Psoas muscle (tissue), 8 donors: ENCODE measurements around the gene HMCN2. TPM values are rescaled to one million over a fixed set of nuclear protein-coding genes. Genes with fewer than 3 reads are reported as not detected.

Experiments
- ATAC-seq, 4 donors: fragments of 200-7000 bp; cut with Tn5 transposase; one replicate each; pipeline ENCODE4 v1.9.1; 2020; ENCODE audit warnings: moderate library complexity in 3 of 4, mild to moderate bottlenecking in 2 of 4
- DNase-seq, 2 donors: peaks; one replicate each; pipeline ENCODE4 v3.0.0-alpha.2; 2020
- H3K27ac ChIP-seq: fragments of 200-600 bp; one replicate; pipeline ENCODE4 v1.8.0; 2022
- H3K27me3 ChIP-seq, 3 donors: fragments of 200-600 bp in 1 of 3; one replicate each; pipeline versions ENCODE4 v1.6.1 to v1.8.0; 2013 to 2022; ENCODE audit warnings: low read length in 2 of 3, mild to moderate bottlenecking in 2 of 3, moderate library complexity in 1 of 3; ENCODE audit not compliant: insufficient read depth in 3 of 3
- H3K36me3 ChIP-seq, 2 donors: fragments of 200-600 bp in 1 of 2; one replicate each; pipeline versions ENCODE4 v1.6.1 to v1.8.0; 2013 to 2022; ENCODE audit warnings: low read depth in 1 of 2, mild to moderate bottlenecking in 1 of 2, moderate library complexity in 1 of 2; ENCODE audit not compliant: insufficient read depth in 1 of 2
- H3K4me1 ChIP-seq: fragments of 200-600 bp; one replicate; pipeline ENCODE4 v1.8.0; 2022
- H3K4me3 ChIP-seq: fragments of 200-600 bp; one replicate; pipeline ENCODE4 v1.8.0; 2022; ENCODE audit warnings: mild to moderate bottlenecking
- H3K9me3 ChIP-seq: fragments of 200-600 bp; one replicate; pipeline ENCODE4 v1.8.0; 2022
- WGBS, 3 donors: extraction: QIAGEN DNeasy Blood & Tissue Kit; methylation state at CpG; one replicate each; pipeline versions ENCODE4 v1.1.6 to v1.1.7; 2013; 5-methylcytosine and 5-hydroxymethylcytosine counted together
- intact Hi-C, 2 donors: fragments of 100-400 bp; cut with DNase I; formaldehyde crosslinking; loops; one replicate each; pipeline versions ENCODE4 v1.11.0 to v1.14.2; 2022
- polyA plus RNA-seq, 3 donors: library from polyadenylated mRNA; stranded (reverse); fragments of 200-250 nt; gene quantifications; one replicate each; pipeline ENCODE4 v1.2.3, GENCODE V29; 2013
- total RNA-seq, 4 donors: library from RNA; stranded (reverse); fragmentation: NEBNext Ultra II Directional in 2 of 4; extraction: Animal tissue kit (Norgen Biotek cat#: 25700) in 2 of 4; gene quantifications; one replicate each; pipeline versions ENCODE4 v1.2.1 to v1.2.4, GENCODE V29; 2021 to 2023
- TF ChIP-seq, protein P1 (sequence below): fragments of 200-600 bp; IDR thresholded peaks from one replicate; pipeline ENCODE4 v1.8.0; 2022; ENCODE audit warnings: antibody characterized with exemption
- donor health status: healthy with polysubstance abuse.
- donor health status: DM: no; HTN: no; CAD: no; lungs with moderate emphysema.
- donor health status: Bipolar disorder and iron deficiency.
- donor health status: healthy.
- donor health status: DM: yes; HTN: yes; CAD: no.
- donor health status: DM: no; HTN: no; CAD: no.
- donor health status: DM: no; HTN: no; CAD: no.
- donor health status: DM: yes; HTN: yes; CAD: no.

HMCN2 gene
- total and polyA plus RNA-seq, 7 donors, result 3.6 to 13.2 (median 6.7) TPM

DNA sequence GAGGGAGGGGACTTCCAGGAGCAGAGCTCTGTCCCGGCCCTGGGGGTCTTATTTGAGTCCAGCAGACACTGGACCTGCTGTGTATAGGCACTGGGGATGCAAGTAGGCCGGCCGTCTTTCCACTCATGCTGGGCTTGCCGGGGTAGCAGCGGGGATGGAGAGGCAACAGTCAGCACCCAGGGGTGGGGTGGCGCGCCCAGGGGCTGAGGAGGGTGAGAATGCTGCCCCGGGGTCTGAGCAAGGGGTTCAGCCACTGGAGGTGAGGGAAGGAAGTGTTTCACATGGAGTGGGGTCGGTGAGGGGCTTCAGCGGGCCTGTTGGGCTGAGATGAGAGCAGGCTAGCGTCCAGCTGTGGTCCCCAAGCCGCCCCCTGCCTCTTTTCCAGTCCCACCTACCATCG lies 88.8 kb downstream of the HMCN2 start:
- ATAC-seq, result no peak
- 86 to 87% (median 86%) methylated on average over 12 to 13 of the region's 13 CpGs for WGBS, 3 donors
- no peak for DNase-seq
- H3K4me1 ChIP-seq, result no peaks in the 10 kb centered on the region
- TF ChIP-seq, protein P1, sequence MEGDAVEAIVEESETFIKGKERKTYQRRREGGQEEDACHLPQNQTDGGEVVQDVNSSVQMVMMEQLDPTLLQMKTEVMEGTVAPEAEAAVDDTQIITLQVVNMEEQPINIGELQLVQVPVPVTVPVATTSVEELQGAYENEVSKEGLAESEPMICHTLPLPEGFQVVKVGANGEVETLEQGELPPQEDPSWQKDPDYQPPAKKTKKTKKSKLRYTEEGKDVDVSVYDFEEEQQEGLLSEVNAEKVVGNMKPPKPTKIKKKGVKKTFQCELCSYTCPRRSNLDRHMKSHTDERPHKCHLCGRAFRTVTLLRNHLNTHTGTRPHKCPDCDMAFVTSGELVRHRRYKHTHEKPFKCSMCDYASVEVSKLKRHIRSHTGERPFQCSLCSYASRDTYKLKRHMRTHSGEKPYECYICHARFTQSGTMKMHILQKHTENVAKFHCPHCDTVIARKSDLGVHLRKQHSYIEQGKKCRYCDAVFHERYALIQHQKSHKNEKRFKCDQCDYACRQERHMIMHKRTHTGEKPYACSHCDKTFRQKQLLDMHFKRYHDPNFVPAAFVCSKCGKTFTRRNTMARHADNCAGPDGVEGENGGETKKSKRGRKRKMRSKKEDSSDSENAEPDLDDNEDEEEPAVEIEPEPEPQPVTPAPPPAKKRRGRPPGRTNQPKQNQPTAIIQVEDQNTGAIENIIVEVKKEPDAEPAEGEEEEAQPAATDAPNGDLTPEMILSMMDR, result no peak
- intact Hi-C loops, result no loop called here
- H3K9me3 ChIP-seq, result no peaks in the 10 kb centered on the region
- H3K27ac ChIP-seq, result no peak overlapping the region
- H3K36me3 ChIP-seq, result no peaks in the 10 kb centered on the region
- H3K4me3 ChIP-seq, result no peak overlapping the region
- H3K27me3 ChIP-seq, result peaks cover 0 to 3% (median 0%) of the 10 kb centered on the region in 3 donors

DNA sequence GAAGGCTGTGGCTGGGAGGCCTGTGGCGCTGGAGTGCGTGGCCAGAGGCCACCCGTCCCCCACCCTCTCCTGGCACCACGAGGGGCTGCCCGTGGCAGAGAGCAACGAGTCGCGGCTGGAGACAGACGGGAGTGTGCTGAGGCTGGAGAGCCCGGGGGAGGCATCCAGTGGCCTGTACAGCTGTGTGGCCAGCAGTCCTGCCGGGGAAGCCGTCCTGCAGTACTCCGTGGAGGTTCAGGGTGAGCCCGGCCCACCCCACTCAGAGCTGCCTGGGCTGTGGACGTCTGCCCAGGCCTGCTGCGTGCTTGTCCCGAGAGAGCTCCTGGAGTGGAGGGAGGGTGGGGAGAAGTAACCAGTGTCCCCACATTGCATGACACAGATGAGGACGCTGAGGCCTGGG lies 89.2 kb downstream of the HMCN2 start:
- no peaks in the 10 kb centered on the region for H3K36me3 ChIP-seq
- DNase-seq (peak in 1 of 2 donors; percentile 83), ATAC-seq (peak in 3 of 4 donors; percentile 18 to 66 (median 34))
- peaks cover 0 to 3% (median 0%) of the 10 kb centered on the region in 3 donors for H3K27me3 ChIP-seq
- no peaks in the 10 kb centered on the region for H3K4me1 ChIP-seq
- TF ChIP-seq, protein P1, result no peak
- intact Hi-C loops, result no loop called here
- WGBS, 3 donors, result 49 to 75% (median 51%) methylated on average over 18 of the region's 18 CpGs
- H3K9me3 ChIP-seq, result no peaks in the 10 kb centered on the region
- H3K27ac ChIP-seq, result no peak overlapping the region
- H3K4me3 ChIP-seq, result no peak overlapping the region

DNA sequence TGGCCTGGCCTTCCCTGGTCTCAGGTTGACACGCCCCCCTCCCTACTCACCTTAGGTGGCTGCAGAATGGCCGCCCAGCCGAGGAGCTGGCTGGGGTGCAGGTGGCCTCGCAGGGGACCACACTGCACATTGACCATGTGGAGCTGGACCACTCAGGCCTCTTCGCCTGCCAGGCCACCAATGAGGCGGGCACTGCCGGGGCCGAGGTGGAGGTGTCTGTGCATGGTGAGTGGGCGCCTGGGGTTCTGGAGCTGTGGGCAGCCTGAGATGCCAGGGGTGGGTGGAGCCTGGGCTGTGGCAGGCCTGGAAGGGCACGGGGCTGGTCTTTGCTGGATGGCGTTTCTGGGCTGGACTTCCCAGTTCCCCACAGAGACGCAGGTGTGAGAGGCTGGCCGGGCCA lies 90.5 kb downstream of the HMCN2 start:
- 83 to 92% (median 86%) methylated on average over 11 to 13 of the region's 13 CpGs for WGBS, 3 donors
- intact Hi-C loops, result no loop called here
- Histone ChIP-seq H3K36me3 (no peaks in the 10 kb centered on the region), H3K9me3 (no peaks in the 10 kb centered on the region), H3K4me1 (no peaks in the 10 kb centered on the region), H3K27ac (no peak overlapping the region), H3K4me3 (no peak overlapping the region), H3K27me3 (no peaks in the 10 kb centered on the region)
- TF ChIP-seq, protein P1, result no peak
- ATAC-seq (no peak), DNase-seq (no peak)

DNA sequence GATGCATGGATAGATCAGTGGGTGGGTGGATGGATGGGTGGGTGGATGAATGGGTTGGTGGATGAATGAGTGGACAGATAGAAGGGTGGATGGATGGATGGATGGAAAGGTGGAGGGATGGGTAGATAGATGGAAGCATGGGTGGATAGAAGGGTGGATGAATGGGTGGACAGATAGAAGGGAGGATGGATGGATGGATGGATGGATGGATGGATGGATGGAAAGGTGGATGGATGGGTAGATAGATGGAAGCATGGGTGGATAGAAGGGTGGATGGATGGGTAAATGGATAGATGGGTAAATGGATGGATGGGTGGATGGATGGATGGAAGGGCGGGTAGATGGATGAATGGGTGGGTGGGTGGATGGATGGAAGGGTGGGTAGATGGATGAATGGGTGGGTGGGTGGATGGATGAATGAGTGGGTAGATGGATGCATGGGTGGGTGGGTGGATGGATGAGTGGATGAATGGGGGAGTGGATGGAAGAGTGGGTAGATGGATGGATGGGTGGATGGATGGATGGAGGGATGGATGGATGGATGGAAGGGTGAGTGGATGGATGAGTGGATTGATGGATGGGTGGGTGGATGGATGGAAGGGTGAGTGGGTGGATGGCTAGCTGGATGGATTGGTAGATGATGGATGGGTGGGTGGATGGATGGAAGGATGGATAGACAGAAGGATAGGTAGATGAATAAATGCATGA lies 91.5 kb downstream of the HMCN2 start:
- H3K36me3 ChIP-seq, result no peaks in the 10 kb centered on the region
- H3K4me1 ChIP-seq, result no peaks in the 10 kb centered on the region
- TF ChIP-seq, protein P1, result no peak
- intact Hi-C loops, result no loop called here
- no peak overlapping the region for H3K27ac ChIP-seq
- peaks cover 0 to 6% (median 0%) of the 10 kb centered on the region in 3 donors for H3K27me3 ChIP-seq
- WGBS, 3 donors, result 90 to 94% (median 93%) methylated on average over 1 of the region's 1 CpG
- no peaks in the 10 kb centered on the region for H3K9me3 ChIP-seq
- DNase-seq (no peak), ATAC-seq (no peak)
- no peak overlapping the region for H3K4me3 ChIP-seq

DNA sequence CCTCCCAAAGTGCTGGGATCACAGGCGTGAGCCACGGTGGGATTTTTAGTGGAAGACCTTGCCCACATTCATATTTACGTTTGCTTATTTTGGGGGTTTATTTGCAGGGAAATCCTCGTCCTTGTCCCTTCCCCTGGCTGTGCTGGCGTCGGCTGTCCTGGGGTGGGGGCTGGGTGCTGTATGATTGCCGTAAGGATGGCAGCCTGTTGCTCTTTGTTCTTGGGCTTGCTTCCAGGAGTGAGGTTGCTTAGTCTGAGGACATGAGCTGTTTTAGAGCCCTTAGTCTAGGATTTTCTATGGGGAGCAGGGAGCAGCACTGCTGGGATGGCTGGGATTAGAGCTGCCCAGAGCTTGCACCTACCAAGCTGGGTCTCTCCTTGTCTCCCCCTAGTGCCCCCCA lies 93.4 kb downstream of the HMCN2 start:
- H3K27me3 ChIP-seq, result peaks cover 0 to 7% (median 0%) of the 10 kb centered on the region in 3 donors
- TF ChIP-seq, protein P1, result no peak
- WGBS, 3 donors, result 79 to 85% (median 83%) methylated on average over 7 of the region's 7 CpGs
- H3K27ac ChIP-seq, result no peak overlapping the region
- H3K36me3 ChIP-seq, result no peaks in the 10 kb centered on the region
- H3K4me1 ChIP-seq, result no peaks in the 10 kb centered on the region
- DNase-seq (no peak), ATAC-seq (no peak)
- H3K4me3 ChIP-seq, result no peak overlapping the region
- intact Hi-C loops, result no loop called here
- H3K9me3 ChIP-seq, result no peaks in the 10 kb centered on the region
